GM12801 (cell line): ENCODE data around the gene DIAPH3.

Experiments used
- TF ChIP-seq, protein P1 (sequence below): IDR thresholded peaks from one replicate; pipeline ENCODE4 v1.5.1; 2011; ENCODE audit warnings: control low read depth; ENCODE audit not compliant: insufficient read length; ENCODE audit errors: extremely low read depth

Gene DIAPH3

DNA sequence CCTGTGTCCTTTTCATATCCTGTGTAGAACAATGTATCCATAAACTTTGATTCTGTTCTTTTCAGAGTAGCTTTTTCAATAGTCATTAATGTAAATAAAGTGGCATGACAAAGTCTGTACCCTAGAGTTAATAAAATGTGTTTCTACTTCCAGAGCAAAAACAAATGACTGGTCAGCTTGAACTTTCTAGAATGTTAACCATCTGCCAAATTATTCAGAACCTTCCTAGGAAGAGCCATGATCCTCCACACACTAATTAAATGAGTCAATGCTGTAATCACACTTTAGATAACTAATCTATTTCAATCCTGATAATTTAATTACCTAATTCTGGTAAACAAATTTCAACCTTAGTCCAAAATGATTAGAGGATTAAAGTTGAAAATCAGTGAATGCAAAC is 73.2 kb downstream of the DIAPH3 start:
- TF ChIP-seq, protein P1, sequence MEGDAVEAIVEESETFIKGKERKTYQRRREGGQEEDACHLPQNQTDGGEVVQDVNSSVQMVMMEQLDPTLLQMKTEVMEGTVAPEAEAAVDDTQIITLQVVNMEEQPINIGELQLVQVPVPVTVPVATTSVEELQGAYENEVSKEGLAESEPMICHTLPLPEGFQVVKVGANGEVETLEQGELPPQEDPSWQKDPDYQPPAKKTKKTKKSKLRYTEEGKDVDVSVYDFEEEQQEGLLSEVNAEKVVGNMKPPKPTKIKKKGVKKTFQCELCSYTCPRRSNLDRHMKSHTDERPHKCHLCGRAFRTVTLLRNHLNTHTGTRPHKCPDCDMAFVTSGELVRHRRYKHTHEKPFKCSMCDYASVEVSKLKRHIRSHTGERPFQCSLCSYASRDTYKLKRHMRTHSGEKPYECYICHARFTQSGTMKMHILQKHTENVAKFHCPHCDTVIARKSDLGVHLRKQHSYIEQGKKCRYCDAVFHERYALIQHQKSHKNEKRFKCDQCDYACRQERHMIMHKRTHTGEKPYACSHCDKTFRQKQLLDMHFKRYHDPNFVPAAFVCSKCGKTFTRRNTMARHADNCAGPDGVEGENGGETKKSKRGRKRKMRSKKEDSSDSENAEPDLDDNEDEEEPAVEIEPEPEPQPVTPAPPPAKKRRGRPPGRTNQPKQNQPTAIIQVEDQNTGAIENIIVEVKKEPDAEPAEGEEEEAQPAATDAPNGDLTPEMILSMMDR: no peak

DNA sequence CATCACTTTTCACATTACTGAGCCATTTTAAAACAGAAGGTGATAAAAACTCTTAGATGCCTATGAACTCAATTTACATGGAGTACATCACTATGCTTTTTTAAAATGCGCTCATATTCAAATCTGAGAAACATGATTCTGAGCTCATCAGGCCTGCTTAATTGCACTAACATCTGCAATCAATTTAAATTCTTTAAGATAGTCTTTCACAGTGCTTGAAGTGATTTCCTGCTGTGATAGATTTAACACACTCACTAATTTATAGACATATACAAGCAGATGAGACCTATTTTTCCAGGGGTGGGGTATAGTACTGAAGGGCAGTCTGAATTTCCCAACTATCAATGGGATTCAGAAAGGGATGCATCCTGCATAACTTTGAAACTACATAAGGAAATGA is 82.9 kb downstream of the DIAPH3 start:
- TF ChIP-seq, protein P1: no peak

- TF ChIP-seq, protein P1: no peak
These were observed 85.5 kb downstream of the DIAPH3 start for GRCh38 chr13:60078226-60078625.

DNA sequence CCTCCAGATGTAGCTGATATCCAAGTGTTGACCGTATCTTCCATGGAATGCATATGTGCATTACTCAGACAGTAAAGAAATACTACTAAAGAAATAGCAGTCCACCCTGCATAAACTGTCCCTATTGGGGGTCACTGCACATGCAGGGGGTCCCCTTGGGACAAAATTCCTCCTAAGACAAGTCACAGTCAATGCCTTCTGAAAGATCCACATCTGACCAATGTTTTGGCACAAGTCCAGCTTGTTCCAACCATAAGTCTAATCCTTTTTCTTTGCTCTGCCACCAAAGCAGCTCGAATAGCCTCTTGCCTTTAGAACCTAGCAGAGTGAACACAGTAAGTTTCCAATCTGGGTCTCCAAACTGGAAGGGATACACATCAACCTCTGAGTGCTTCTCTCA is 87.9 kb downstream of the DIAPH3 start:
- TF ChIP-seq, protein P1: no peak

DNA sequence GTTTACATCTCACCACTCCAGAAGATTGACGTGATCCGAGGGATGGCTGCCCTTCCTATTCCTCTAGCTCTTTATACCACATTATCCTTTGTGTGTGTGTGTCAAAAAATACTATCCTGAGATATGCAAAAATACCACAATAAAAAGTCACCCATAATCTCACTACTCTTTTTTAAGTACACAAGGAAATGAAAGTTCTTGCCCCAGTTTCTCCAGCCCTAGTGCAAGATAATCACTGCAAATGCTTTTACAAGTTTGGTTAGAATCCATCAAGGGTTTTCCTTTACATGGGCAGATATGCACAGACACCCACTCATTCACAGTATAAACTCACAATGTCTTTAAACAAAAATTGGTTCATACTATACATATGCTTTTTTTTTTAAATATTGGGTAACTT is 89.3 kb downstream of the DIAPH3 start:
- TF ChIP-seq, protein P1: no peak

- TF ChIP-seq, protein P1: no peak
These were observed 97.5 kb downstream of the DIAPH3 start for GRCh38 chr13:60066226-60066625.

GRCh38 chr13:60062502-60062901 is 101.2 kb downstream of the DIAPH3 start:
- TF ChIP-seq, protein P1: no peak

GRCh38 chr13:60061737-60062136 is 102.0 kb downstream of the DIAPH3 start:
- TF ChIP-seq, protein P1: no peak
